ENCODE data around the gene MT1G. TPM values are rescaled to one million over a fixed set of nuclear protein-coding genes. Genes with fewer than 3 reads are reported as not detected.

The MT1G gene
- 13.4 TPM in 1 of 2 replicates, not detected in the other for total RNA-seq

GRCh38 chr16:56667581-56668571 lies at the start of gene MT1G:
MT1G (minus strand) TSS chr16:56668065; CDS start chr16:56667993, 72 bp downstream.

GRCh38 chr16:56681939-56682702 lies 14.3 kb upstream of the MT1G start, which contains the start of gene MT1X:
MT1X (plus strand) TSS chr16:56682470; CDS start chr16:56682541, 71 bp downstream.

GRCh38 chr16:56669005-56669839 lies 1.4 kb upstream of the MT1G start, which contains the start of gene MT1H:
MT1H (plus strand) TSS chr16:56669814; CDS start chr16:56669885, 71 bp downstream.

GRCh38 chr16:56657555-56658326 lies 10.1 kb downstream of the MT1G start, which contains the start of gene MT1F:
MT1F (plus strand) TSS chr16:56657959; CDS start chr16:56658059, 100 bp downstream.

GRCh38 chr16:56651586-56651985 lies 16.3 kb downstream of the MT1G start, which contains the start of gene MT1B:
MT1B (plus strand) TSS chr16:56651886; CDS start chr16:56651954, 68 bp downstream.

GRCh38 chr16:56637814-56638750 lies 29.8 kb downstream of the MT1G start, which contains the start of gene MT1A:
MT1A (plus strand) TSS chr16:56638666; CDS start chr16:56638739, 73 bp downstream.

GRCh38 chr16:56632156-56632847 lies 35.6 kb downstream of the MT1G start, which contains the start of gene MT1M:
MT1M (plus strand) TSS chr16:56632659; CDS start chr16:56632732, 73 bp downstream.

GRCh38 chr16:56625140-56625942 lies 42.5 kb downstream of the MT1G start, which contains the start of gene MT1E:
MT1E (plus strand) TSS chr16:56625781; CDS start chr16:56625852, 71 bp downstream.

Other genes with a start within 250 kb of the MT1G start
- 144 and 199 TPM in 2 replicates for gene AMFR, start 242.5 kb downstream of the MT1G start, total RNA-seq
- gene NUDT21, start 216.7 kb downstream of the MT1G start, total RNA-seq, result 55.3 and 57.7 TPM in 2 replicates
- 34.9 and 48.7 TPM in 2 replicates for gene OGFOD1, start 216.5 kb downstream of the MT1G start, total RNA-seq
- gene BBS2, start 148.0 kb downstream of the MT1G start, total RNA-seq, result 26.3 and 31.0 TPM in 2 replicates
- not detected in 2 replicates for gene MT4, start 103.0 kb downstream of the MT1G start, total RNA-seq
- not detected in 2 replicates for gene MT3, start 78.5 kb downstream of the MT1G start, total RNA-seq
- 53.2 and 74.9 TPM in 2 replicates for gene MT2A, start 59.5 kb downstream of the MT1G start, total RNA-seq
- gene MT1E, start 42.3 kb downstream of the MT1G start, total RNA-seq, result 76.8 and 81.5 TPM in 2 replicates
- gene MT1M, start 35.4 kb downstream of the MT1G start, total RNA-seq, result 0.24 TPM in 1 of 2 replicates, not detected in the other
- gene MT1A, start 29.4 kb downstream of the MT1G start, total RNA-seq, result 0.88 TPM in 1 of 2 replicates, not detected in the other
- gene MT1B, start 16.2 kb downstream of the MT1G start, total RNA-seq, result not detected in 2 replicates
- 0.29 TPM in 1 of 2 replicates, not detected in the other for gene MT1F, start 10.1 kb downstream of the MT1G start, total RNA-seq
- gene MT1H, start 1.7 kb upstream of the MT1G start, total RNA-seq, result not detected in 2 replicates
- 32.3 and 66.0 TPM in 2 replicates for gene MT1X, start 14.4 kb upstream of the MT1G start, total RNA-seq
- gene NUP93, start 62.1 kb upstream of the MT1G start, total RNA-seq, result 20.8 and 30.4 TPM in 2 replicates
- gene SLC12A3, start 197.1 kb upstream of the MT1G start, total RNA-seq, result not detected in 2 replicates

Data from cardiac ventricle fibroblast (primary cell).